ENCODE results near the gene RABGAP1. TPM values are rescaled to one million over a fixed set of nuclear protein-coding genes. Genes with fewer than 3 reads are reported as not detected.

RABGAP1 gene
- polyA plus RNA-seq, 1 donor from 2014 or later = 67.8 TPM

DNA sequence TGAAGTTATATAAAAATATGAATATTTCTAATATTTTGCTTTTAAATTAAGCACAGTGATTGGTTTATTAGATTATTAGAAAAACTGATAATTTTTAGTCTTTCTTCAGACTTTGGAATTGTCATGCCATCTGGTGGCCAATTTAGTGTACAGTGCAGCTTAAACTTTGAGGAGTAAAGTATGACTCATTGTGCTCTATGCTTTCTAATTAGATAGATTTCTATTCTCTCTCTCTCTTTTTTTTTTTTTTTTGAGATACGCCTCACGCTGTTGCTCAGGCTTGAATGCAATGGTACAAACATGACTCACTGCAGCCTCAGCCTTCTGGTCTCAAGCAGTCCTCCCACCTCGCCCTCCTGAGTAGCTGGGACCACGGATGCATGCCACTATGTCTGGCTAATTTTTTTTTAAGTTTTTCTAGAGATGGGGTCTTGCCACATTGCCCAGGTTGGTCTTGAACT is 50.6 kb downstream of the RABGAP1 start:
- Histone ChIP-seq H3K9ac (ENCODE audit: low read length) (no peak overlapping the region), H3K36me3 (ENCODE audit: insufficient read depth, low read length) (no peaks in the 10 kb centered on the region), H3K27ac (ENCODE audit: low read length) (no peak overlapping the region), H3K9me3 (ENCODE audit: low read length) (no peaks in the 10 kb centered on the region), H3K4me2 (ENCODE audit: low read length) (no peak overlapping the region), H2AFZ (ENCODE audit: low read depth, low read length) (no peak overlapping the region), H4K20me1 (ENCODE audit: insufficient read depth) (no peaks in the 10 kb centered on the region), H3K4me3 (ENCODE audit: low read length) (no peak overlapping the region), H3K27me3 (ENCODE audit: insufficient read depth, low read depth, low read length) (no peaks in the 10 kb centered on the region), H3K79me2 (replicated peaks; ENCODE audit: insufficient read depth, low read length) (no peaks in the 10 kb centered on the region), H3F3A (ENCODE audit: insufficient read depth, low read length, poor library complexity, severe bottlenecking) (no peaks in the 10 kb centered on the region), H3K9me2 (ENCODE audit: insufficient read depth, low read length) (no peaks in the 10 kb centered on the region)
- TF ChIP-seq, protein P1, sequence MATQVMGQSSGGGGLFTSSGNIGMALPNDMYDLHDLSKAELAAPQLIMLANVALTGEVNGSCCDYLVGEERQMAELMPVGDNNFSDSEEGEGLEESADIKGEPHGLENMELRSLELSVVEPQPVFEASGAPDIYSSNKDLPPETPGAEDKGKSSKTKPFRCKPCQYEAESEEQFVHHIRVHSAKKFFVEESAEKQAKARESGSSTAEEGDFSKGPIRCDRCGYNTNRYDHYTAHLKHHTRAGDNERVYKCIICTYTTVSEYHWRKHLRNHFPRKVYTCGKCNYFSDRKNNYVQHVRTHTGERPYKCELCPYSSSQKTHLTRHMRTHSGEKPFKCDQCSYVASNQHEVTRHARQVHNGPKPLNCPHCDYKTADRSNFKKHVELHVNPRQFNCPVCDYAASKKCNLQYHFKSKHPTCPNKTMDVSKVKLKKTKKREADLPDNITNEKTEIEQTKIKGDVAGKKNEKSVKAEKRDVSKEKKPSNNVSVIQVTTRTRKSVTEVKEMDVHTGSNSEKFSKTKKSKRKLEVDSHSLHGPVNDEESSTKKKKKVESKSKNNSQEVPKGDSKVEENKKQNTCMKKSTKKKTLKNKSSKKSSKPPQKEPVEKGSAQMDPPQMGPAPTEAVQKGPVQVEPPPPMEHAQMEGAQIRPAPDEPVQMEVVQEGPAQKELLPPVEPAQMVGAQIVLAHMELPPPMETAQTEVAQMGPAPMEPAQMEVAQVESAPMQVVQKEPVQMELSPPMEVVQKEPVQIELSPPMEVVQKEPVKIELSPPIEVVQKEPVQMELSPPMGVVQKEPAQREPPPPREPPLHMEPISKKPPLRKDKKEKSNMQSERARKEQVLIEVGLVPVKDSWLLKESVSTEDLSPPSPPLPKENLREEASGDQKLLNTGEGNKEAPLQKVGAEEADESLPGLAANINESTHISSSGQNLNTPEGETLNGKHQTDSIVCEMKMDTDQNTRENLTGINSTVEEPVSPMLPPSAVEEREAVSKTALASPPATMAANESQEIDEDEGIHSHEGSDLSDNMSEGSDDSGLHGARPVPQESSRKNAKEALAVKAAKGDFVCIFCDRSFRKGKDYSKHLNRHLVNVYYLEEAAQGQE (IDR thresholded peaks at IDR 0.05; ENCODE audit: borderline replicate concordance) = no peak
- peak; percentile 62 for TF ChIP-seq RAD21 (conservative IDR thresholded peaks at IDR 0.05)
- no peak for TF ChIP-seq MXI1 (conservative IDR thresholded peaks at IDR 0.05; ENCODE audit: poor library complexity, severe bottlenecking)
- no peak for TF ChIP-seq EZH2 (IDR thresholded peaks at IDR 0.05; ENCODE audit: borderline replicate concordance, insufficient read depth, low read length, poor library complexity, severe bottlenecking)
- no peak for TF ChIP-seq POLR2AphosphoS5 (IDR thresholded peaks at IDR 0.05)
- no peak for TF ChIP-seq EP300 (conservative IDR thresholded peaks at IDR 0.05; ENCODE audit: poor library complexity, severe bottlenecking)
- TF ChIP-seq, protein P2, sequence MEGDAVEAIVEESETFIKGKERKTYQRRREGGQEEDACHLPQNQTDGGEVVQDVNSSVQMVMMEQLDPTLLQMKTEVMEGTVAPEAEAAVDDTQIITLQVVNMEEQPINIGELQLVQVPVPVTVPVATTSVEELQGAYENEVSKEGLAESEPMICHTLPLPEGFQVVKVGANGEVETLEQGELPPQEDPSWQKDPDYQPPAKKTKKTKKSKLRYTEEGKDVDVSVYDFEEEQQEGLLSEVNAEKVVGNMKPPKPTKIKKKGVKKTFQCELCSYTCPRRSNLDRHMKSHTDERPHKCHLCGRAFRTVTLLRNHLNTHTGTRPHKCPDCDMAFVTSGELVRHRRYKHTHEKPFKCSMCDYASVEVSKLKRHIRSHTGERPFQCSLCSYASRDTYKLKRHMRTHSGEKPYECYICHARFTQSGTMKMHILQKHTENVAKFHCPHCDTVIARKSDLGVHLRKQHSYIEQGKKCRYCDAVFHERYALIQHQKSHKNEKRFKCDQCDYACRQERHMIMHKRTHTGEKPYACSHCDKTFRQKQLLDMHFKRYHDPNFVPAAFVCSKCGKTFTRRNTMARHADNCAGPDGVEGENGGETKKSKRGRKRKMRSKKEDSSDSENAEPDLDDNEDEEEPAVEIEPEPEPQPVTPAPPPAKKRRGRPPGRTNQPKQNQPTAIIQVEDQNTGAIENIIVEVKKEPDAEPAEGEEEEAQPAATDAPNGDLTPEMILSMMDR (IDR thresholded peaks at IDR 0.05; ENCODE audit: poor library complexity, severe bottlenecking) = peak; percentile 62
- peak; percentile 65 for TF ChIP-seq SMC3 (conservative IDR thresholded peaks at IDR 0.05; ENCODE audit: poor library complexity)

DNA sequence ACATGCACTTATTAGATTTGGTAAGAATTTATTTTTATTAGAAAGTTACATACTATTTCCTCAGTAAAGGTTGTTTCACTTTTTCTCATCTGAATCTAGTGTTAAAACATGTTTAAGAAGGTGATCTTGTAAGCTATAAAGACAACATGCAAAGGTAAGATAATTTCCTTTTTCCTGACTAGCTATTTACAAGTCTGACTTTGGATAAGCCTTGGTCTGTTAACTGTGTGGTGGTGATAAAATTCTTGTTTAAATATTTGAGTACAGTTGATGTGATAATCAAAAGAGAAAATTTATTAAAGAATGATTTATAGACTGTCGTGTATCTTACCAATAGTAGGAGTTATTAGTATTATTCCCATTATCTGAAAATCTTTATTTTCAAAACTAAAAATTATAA is 55.8 kb downstream of the RABGAP1 start:
- Histone ChIP-seq H3K27me3 (ENCODE audit: insufficient read depth, low read depth, low read length) (no peaks in the 10 kb centered on the region), H4K20me1 (ENCODE audit: insufficient read depth) (no peaks in the 10 kb centered on the region), H2AFZ (ENCODE audit: low read depth, low read length) (no peak overlapping the region), H3K27ac (ENCODE audit: low read length) (no peak overlapping the region), H3K9me3 (ENCODE audit: low read length) (no peaks in the 10 kb centered on the region), H3K9ac (ENCODE audit: low read length) (no peak overlapping the region), H3K4me3 (ENCODE audit: low read length) (no peak overlapping the region), H3F3A (ENCODE audit: insufficient read depth, low read length, poor library complexity, severe bottlenecking) (no peaks in the 10 kb centered on the region), H3K79me2 (replicated peaks; ENCODE audit: insufficient read depth, low read length) (no peaks in the 10 kb centered on the region), H3K36me3 (ENCODE audit: insufficient read depth, low read length) (no peaks in the 10 kb centered on the region), H3K9me2 (ENCODE audit: insufficient read depth, low read length) (no peaks in the 10 kb centered on the region), H3K4me2 (ENCODE audit: low read length) (no peak overlapping the region)
- TF ChIP-seq SMC3 (conservative IDR thresholded peaks at IDR 0.05; ENCODE audit: poor library complexity) (no peak), EP300 (conservative IDR thresholded peaks at IDR 0.05; ENCODE audit: poor library complexity, severe bottlenecking) (no peak), RAD21 (conservative IDR thresholded peaks at IDR 0.05) (no peak), MXI1 (conservative IDR thresholded peaks at IDR 0.05; ENCODE audit: poor library complexity, severe bottlenecking) (no peak)
- TF ChIP-seq, protein P2 (IDR thresholded peaks at IDR 0.05; ENCODE audit: poor library complexity, severe bottlenecking) = no peak

Measured in neural cell (in vitro differentiated cells).